ENCODE results near the gene ZBTB38. TPM values are rescaled to one million over a fixed set of nuclear protein-coding genes. Genes with fewer than 3 reads are reported as not detected.

Gene ZBTB38
- total RNA-seq, 1 donor from 2014 or later, result 64.6 TPM

DNA sequence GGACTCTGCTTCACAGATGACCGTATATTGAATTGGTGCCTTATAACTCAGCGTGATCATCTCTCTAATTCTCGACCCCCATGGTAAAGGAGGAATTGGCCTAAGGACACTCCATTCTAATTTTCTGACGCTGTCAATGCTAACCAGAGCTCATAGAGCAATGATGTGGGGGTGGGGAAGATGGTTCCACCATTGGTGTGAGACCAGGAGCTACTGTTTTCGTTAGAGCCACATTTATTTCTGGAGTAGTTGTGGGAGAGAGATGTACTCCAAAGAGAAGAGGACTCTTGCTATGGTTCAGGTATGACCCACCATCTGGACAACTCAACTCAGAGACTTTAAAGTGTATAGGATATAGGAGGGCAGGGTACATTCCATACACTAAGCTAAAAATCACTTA lies 16.3 kb downstream of the ZBTB38 start:
- Mint-ChIP-seq H3K27ac (ENCODE audit: unreplicated experiment) (no peak overlapping the region), H3K4me1 (ENCODE audit: low read depth) (peaks cover 43% of the 10 kb centered on the region), H3K9me3 (ENCODE audit: low read depth) (no peaks in the 10 kb centered on the region), H3K4me3 (ENCODE audit: unreplicated experiment) (no peak overlapping the region), H3K27me3 (ENCODE audit: low read depth) (no peaks in the 10 kb centered on the region), H3K36me3 (ENCODE audit: low read depth) (peaks cover 13% of the 10 kb centered on the region)
- no peak for DNase-seq (ENCODE audit: low spot score)
- TF ChIP-seq CTCF (IDR thresholded peaks at IDR 0.05), result no peak

DNA sequence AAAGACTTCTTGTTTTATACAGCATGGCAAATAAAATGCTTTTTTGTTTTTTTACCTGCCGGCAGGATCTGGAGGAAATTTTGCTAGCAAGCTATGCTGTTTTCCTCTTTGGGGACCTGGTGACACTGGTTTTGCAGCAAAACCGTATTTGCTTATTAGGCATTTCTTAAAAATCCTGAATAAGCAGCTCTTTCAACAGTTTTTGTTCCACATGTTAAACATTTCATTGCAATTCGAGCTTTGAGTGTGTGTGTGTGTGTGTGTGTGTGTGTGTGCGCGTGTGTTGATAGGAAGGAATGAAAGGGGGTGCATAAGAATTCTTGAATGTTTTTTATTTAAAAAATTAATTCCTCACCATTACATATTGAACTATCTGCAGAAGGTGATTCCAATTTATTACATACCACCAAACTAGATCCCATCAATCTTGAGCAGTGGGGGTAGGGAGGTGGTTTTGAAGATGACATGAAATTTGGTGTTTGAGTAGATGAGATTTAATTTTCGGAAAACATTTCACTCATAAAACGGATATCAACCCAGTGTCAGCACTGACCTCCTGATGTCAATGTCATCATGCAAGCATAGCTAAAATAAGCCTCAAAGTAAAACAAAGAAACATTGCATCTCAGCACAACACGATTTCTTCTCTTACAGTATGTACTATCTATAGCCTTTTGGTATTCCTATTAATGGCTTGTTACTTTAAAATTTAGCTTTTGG lies 17.3 kb downstream of the ZBTB38 start:
- Mint-ChIP-seq H3K36me3 (ENCODE audit: low read depth) (peaks cover 13% of the 10 kb centered on the region), H3K4me1 (ENCODE audit: low read depth) (peaks cover 43% of the 10 kb centered on the region)
- no peak for DNase-seq (ENCODE audit: low spot score)

DNA sequence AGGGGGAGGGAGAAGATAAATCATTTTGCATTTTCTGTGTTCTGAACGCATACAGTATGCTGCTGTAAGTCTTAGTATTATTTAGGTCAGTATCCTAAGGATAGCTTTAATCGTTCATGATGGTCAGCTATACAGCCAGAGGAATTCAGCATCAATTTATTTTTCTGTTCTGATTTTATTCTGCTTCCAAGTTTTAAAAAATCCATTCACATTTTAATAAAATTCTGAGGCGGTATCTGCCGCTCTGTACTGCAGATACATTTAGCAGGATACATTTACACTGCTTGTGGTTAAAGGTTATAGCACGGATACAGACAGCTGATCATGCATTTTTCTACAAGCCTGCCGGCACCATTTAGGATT lies 17.8 kb downstream of the ZBTB38 start:
- H3K36me3 Mint-ChIP-seq (ENCODE audit: low read depth), result peaks cover 10% of the 10 kb centered on the region
- peaks cover 43% of the 10 kb centered on the region for H3K4me1 Mint-ChIP-seq (ENCODE audit: low read depth)
- no peak for TF ChIP-seq CTCF (IDR thresholded peaks at IDR 0.05)
- no peak for DNase-seq (ENCODE audit: low spot score)
- H3K9me3 Mint-ChIP-seq (ENCODE audit: low read depth), result no peaks in the 10 kb centered on the region
- H3K27me3 Mint-ChIP-seq (ENCODE audit: low read depth), result no peaks in the 10 kb centered on the region
- H3K27ac Mint-ChIP-seq (ENCODE audit: unreplicated experiment), result no peak overlapping the region
- no peak overlapping the region for H3K4me3 Mint-ChIP-seq (ENCODE audit: unreplicated experiment)

More for the DNA sequence above, 17.3 kb downstream of the ZBTB38 start:
- H3K4me3 Mint-ChIP-seq (ENCODE audit: unreplicated experiment), result no peak overlapping the region
- no peak for TF ChIP-seq CTCF (IDR thresholded peaks at IDR 0.05)
- no peaks in the 10 kb centered on the region for H3K9me3 Mint-ChIP-seq (ENCODE audit: low read depth)
- H3K27me3 Mint-ChIP-seq (ENCODE audit: low read depth), result no peaks in the 10 kb centered on the region
- H3K27ac Mint-ChIP-seq (ENCODE audit: unreplicated experiment), result no peak overlapping the region

- Mint-ChIP-seq H3K4me1 (ENCODE audit: low read depth) (peaks cover 43% of the 10 kb centered on the region), H3K4me3 (ENCODE audit: unreplicated experiment) (no peak overlapping the region), H3K27me3 (ENCODE audit: low read depth) (no peaks in the 10 kb centered on the region), H3K27ac (ENCODE audit: unreplicated experiment) (no peak overlapping the region), H3K36me3 (ENCODE audit: low read depth) (peaks cover 8% of the 10 kb centered on the region), H3K9me3 (ENCODE audit: low read depth) (no peaks in the 10 kb centered on the region)
- no peak for TF ChIP-seq CTCF (IDR thresholded peaks at IDR 0.05)
- no peak for DNase-seq (ENCODE audit: low spot score)
These were observed 18.4 kb downstream of the ZBTB38 start for GRCh38 chr3:141386611-141387111.

DNA sequence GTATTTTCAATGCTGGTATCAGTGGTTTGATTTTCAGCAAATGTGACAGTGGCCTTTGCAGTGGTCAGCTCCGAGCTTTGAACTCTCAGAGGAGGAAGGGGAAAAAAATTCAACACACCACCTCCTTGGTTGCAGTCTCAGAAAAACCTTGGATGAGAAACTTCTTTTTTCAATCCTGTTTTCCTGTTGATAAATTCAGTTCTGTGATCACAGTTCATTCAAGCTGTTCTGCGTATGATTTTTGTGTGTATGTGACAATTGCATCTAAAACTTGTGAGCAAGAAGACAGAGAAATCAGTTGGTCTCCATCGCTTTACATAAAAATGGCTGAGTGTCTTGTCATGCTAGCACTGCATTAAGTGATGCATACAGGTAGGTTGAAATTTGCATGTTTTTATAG lies 19.2 kb downstream of the ZBTB38 start:
- Mint-ChIP-seq H3K36me3 (ENCODE audit: low read depth) (peaks cover 7% of the 10 kb centered on the region), H3K4me3 (ENCODE audit: unreplicated experiment) (no peak overlapping the region), H3K27me3 (ENCODE audit: low read depth) (no peaks in the 10 kb centered on the region), H3K4me1 (ENCODE audit: low read depth) (peaks cover 43% of the 10 kb centered on the region), H3K27ac (ENCODE audit: unreplicated experiment) (no peak overlapping the region), H3K9me3 (ENCODE audit: low read depth) (no peaks in the 10 kb centered on the region)
- TF ChIP-seq CTCF (IDR thresholded peaks at IDR 0.05), result no peak
- DNase-seq (ENCODE audit: low spot score), result no peak

Measured in chondrocyte (in vitro differentiated cells).